Measurements from ENCODE around the gene C13orf42.

Gene C13orf42

GRCh38 chr13:51044023-51044665 is 66.9 kb downstream of the C13orf42 start:
- no peak for DNase-seq
- in situ Hi-C loops (cut with MboI; ENCODE audit: low pct_unique_long_range_greater_than_20kb, low sequenced_read_pairs) = no loop called here

- no peak for DNase-seq
- in situ Hi-C loops (cut with MboI; ENCODE audit: low pct_unique_long_range_greater_than_20kb, low sequenced_read_pairs) = no loop called here
Observed at GRCh38 chr13:51043310-51043709, 67.8 kb downstream of the C13orf42 start.

GRCh38 chr13:51041710-51042109 is 69.4 kb downstream of the C13orf42 start:
- no peak for DNase-seq
- in situ Hi-C loops (cut with MboI; ENCODE audit: low pct_unique_long_range_greater_than_20kb, low sequenced_read_pairs) = no loop called here

- in situ Hi-C loops (cut with MboI; ENCODE audit: low pct_unique_long_range_greater_than_20kb, low sequenced_read_pairs) = no loop called here
- no peak for DNase-seq
Observed at GRCh38 chr13:51041126-51041525, 69.9 kb downstream of the C13orf42 start.

- in situ Hi-C loops (cut with MboI; ENCODE audit: low pct_unique_long_range_greater_than_20kb, low sequenced_read_pairs) = no loop called here
Observed at GRCh38 chr13:51040431-51040830, 70.6 kb downstream of the C13orf42 start.

GRCh38 chr13:51036418-51036817 is 74.7 kb downstream of the C13orf42 start:
- in situ Hi-C loops (cut with MboI; ENCODE audit: low pct_unique_long_range_greater_than_20kb, low sequenced_read_pairs) = no loop called here
- DNase-seq = no peak

More at GRCh38 chr13:51040431-51040830, 70.6 kb downstream of the C13orf42 start:
- no peak for DNase-seq

- no peak for DNase-seq
- in situ Hi-C loops (cut with MboI; ENCODE audit: low pct_unique_long_range_greater_than_20kb, low sequenced_read_pairs) = no loop called here
Observed at GRCh38 chr13:51035978-51036377, 75.1 kb downstream of the C13orf42 start.

GRCh38 chr13:51035469-51035868 is 75.6 kb downstream of the C13orf42 start:
- no peak for DNase-seq
- in situ Hi-C loops (cut with MboI; ENCODE audit: low pct_unique_long_range_greater_than_20kb, low sequenced_read_pairs) = no loop called here

- DNase-seq = no peak
- in situ Hi-C loops (cut with MboI; ENCODE audit: low pct_unique_long_range_greater_than_20kb, low sequenced_read_pairs) = no loop called here
Observed at GRCh38 chr13:51034906-51035305, 76.2 kb downstream of the C13orf42 start.

- no peak for DNase-seq
Observed at GRCh38 chr13:51033421-51034185, 77.5 kb downstream of the C13orf42 start.

GRCh38 chr13:51032831-51033230 is 78.2 kb downstream of the C13orf42 start:
- in situ Hi-C loops (cut with MboI; ENCODE audit: low pct_unique_long_range_greater_than_20kb, low sequenced_read_pairs) = no loop called here
- DNase-seq = no peak

More at GRCh38 chr13:51033421-51034185, 77.5 kb downstream of the C13orf42 start:
- in situ Hi-C loops (cut with MboI; ENCODE audit: low pct_unique_long_range_greater_than_20kb, low sequenced_read_pairs) = no loop called here
